ENCODE measurements around the gene NOTCH1. TPM values are rescaled to one million over a fixed set of nuclear protein-coding genes. Genes with fewer than 3 reads are reported as not detected.

The NOTCH1 gene
- total RNA-seq, 3 donors from 2014 or later: 12.6 to 33.8 (median 21.1) TPM

DNA sequence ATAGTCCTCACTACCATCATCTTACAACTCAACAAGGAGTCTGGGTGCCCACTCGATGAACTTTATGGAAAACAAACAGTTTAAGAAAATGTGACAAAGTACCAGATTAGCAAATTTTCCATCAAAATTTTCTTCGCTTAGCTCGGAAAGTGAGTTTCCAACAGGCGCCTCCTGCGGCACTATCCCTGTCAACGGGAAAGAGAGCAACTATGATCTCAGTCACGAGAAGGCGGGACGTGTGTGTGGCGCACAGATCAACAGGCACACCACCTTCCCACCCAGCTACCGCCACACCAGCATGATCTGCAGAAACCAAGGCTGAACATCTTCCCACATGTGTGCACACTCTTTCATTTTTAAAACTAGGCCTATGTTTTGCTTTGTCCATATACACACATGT is 92.5 kb downstream of the NOTCH1 start:
- Histone ChIP-seq H3K27me3 (no peaks in the 10 kb centered on the region), H3K4me3 (no peak overlapping the region), H3K4me1 (no peaks in the 10 kb centered on the region), H3K36me3 (peaks cover 14% of the 10 kb centered on the region), H3K27ac (no peak overlapping the region), H3K9me3 (no peaks in the 10 kb centered on the region)
- intact Hi-C loops (cut with DNase I; ENCODE audit: low total_unique reads): no loop called here
- no peak for DNase-seq (ENCODE audit: low spot score in 2 of 2)
- TF ChIP-seq, protein P1, sequence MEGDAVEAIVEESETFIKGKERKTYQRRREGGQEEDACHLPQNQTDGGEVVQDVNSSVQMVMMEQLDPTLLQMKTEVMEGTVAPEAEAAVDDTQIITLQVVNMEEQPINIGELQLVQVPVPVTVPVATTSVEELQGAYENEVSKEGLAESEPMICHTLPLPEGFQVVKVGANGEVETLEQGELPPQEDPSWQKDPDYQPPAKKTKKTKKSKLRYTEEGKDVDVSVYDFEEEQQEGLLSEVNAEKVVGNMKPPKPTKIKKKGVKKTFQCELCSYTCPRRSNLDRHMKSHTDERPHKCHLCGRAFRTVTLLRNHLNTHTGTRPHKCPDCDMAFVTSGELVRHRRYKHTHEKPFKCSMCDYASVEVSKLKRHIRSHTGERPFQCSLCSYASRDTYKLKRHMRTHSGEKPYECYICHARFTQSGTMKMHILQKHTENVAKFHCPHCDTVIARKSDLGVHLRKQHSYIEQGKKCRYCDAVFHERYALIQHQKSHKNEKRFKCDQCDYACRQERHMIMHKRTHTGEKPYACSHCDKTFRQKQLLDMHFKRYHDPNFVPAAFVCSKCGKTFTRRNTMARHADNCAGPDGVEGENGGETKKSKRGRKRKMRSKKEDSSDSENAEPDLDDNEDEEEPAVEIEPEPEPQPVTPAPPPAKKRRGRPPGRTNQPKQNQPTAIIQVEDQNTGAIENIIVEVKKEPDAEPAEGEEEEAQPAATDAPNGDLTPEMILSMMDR (IDR thresholded peaks at IDR 0.05): no peak
- TF ChIP-seq POLR2AphosphoS5 (IDR thresholded peaks at IDR 0.05) (no peak), POLR2A (IDR thresholded peaks at IDR 0.05) (no peak)

DNA sequence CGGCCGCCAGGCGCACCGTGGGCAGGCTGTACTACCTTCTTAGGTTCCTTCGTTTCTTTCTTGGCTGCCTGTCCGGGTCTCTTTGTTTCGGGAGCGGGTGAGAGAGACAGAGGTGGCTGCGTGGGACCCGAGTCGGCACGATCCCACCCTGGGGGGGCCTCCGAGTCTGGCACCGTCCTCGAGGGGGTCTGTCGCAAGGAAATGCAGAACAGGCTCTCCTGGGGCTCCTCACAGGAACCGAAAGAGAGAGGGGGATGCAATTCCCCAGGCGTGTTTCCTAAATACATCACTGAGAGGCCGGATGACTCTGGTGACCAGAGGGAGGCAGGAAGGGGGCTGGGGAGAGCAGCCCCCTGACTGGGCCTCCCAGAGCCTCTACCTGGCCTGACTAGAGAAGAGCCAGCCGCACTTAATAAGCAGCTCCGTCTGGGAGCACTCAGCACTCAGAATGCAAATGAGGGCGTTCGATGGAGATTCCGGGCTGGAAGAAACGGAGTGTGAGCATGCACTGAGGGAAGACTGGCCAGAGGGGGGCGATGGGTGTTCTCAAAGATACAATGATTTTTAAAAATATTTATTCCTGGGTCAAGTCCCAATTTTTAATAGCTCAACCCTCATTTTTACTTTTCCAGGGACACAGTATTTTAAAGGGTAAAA is 94.5 kb downstream of the NOTCH1 start:
- DNase-seq (ENCODE audit: low spot score in 2 of 2): no peak
- Histone ChIP-seq H3K9me3 (no peaks in the 10 kb centered on the region), H3K27ac (no peak overlapping the region), H3K4me3 (no peak overlapping the region), H3K36me3 (peaks cover 25% of the 10 kb centered on the region), H3K4me1 (no peaks in the 10 kb centered on the region), H3K27me3 (no peaks in the 10 kb centered on the region)
- TF ChIP-seq, protein P1 (IDR thresholded peaks at IDR 0.05): no peak
- TF ChIP-seq POLR2AphosphoS5 (IDR thresholded peaks at IDR 0.05) (no peak), POLR2A (IDR thresholded peaks at IDR 0.05) (no peak)
- intact Hi-C loops (cut with DNase I; ENCODE audit: low total_unique reads): no loop called here

GRCh38 chr9:136448655-136449054 is 97.2 kb downstream of the NOTCH1 start:
- no peak for TF ChIP-seq POLR2A (IDR thresholded peaks at IDR 0.05)
- no peak for TF ChIP-seq POLR2AphosphoS5 (IDR thresholded peaks at IDR 0.05)
- TF ChIP-seq, protein P1 (IDR thresholded peaks at IDR 0.05): no peak
- no peak overlapping the region for H3K4me3 ChIP-seq

DNA sequence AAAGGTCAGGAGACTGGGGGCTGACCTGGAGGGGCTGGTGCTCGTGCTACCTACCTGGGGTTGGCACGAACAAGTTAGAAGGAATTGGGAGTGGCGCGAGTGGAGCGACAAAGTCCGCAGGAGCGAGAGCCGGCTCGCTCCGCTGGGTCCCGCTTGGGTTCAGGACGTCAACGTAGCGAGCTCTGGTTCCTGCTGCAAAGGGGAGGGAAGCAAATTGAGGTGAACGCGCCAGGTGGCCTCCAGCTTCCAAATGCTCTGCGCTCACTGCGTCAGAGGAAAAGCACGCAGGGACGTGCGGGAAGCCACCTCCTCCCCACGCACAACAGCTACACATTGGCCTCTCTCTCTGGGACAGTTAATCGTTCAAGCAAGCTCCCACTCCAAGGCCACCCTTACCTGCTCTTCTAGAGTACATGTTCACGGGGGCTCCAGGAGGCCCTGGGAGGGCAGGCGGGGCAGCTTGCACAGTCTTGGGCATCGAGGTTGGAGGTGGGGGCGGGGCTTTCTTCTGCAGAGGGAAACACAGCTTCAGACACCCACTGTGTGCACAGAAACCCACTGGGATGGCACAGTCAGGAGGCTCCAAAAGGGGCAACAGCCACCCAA is 98.6 kb downstream of the NOTCH1 start:
- Histone ChIP-seq H3K4me3 (no peak overlapping the region), H3K4me1 (no peaks in the 10 kb centered on the region), H3K36me3 (peaks cover 23% of the 10 kb centered on the region), H3K27ac (no peak overlapping the region), H3K9me3 (no peaks in the 10 kb centered on the region), H3K27me3 (no peaks in the 10 kb centered on the region)
- intact Hi-C loops (cut with DNase I; ENCODE audit: low total_unique reads): no loop called here
- no peak for TF ChIP-seq POLR2AphosphoS5 (IDR thresholded peaks at IDR 0.05)
- no peak for TF ChIP-seq POLR2A (IDR thresholded peaks at IDR 0.05)
- TF ChIP-seq, protein P1 (IDR thresholded peaks at IDR 0.05): no peak
- no peak for DNase-seq (ENCODE audit: low spot score in 2 of 2)

More at GRCh38 chr9:136448655-136449054, 97.2 kb downstream of the NOTCH1 start:
- intact Hi-C loops (cut with DNase I; ENCODE audit: low total_unique reads): no loop called here
- DNase-seq (ENCODE audit: low spot score in 2 of 2): no peak
- Histone ChIP-seq H3K36me3 (peaks cover 23% of the 10 kb centered on the region), H3K27ac (no peak overlapping the region), H3K27me3 (no peaks in the 10 kb centered on the region), H3K9me3 (no peaks in the 10 kb centered on the region), H3K4me1 (no peaks in the 10 kb centered on the region)

GRCh38 chr9:136445799-136446198 is 100.0 kb downstream of the NOTCH1 start:
- intact Hi-C loops (cut with DNase I; ENCODE audit: low total_unique reads): no loop called here
- Histone ChIP-seq H3K4me1 (no peaks in the 10 kb centered on the region), H3K36me3 (peaks cover 20% of the 10 kb centered on the region), H3K27ac (no peak overlapping the region), H3K9me3 (no peaks in the 10 kb centered on the region), H3K4me3 (no peak overlapping the region), H3K27me3 (no peaks in the 10 kb centered on the region)
- TF ChIP-seq POLR2AphosphoS5 (IDR thresholded peaks at IDR 0.05) (no peak), POLR2A (IDR thresholded peaks at IDR 0.05) (no peak)
- TF ChIP-seq, protein P1 (IDR thresholded peaks at IDR 0.05): no peak
- DNase-seq (ENCODE audit: low spot score in 2 of 2): no peak
